Measurements from ENCODE around the gene WNK1.
A peak's percentile ranks its signal among the peaks of the same experiment; 100 is the strongest.

WNK1 gene

DNA sequence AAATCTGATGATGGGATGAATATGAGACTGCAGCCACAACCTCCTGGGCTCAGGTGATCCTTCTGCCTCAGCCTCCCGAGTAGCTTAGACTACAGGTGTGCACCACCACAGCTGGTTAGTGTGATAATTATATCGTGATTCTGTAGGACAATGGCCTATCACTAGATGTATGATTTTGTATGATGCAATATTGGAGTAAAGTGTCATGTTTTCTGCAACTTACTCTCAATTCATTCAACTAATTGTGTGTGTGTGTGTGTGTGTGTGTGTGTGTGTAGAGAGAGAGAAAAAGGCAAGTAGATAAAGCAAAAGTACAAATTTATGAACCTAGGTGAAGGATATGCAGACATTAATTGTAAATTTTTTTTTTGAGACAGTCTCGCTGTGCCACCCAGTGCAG is 186.4 kb downstream of the WNK1 start:
- DNase-seq (ENCODE audit: low read depth) = no peak
- TF ChIP-seq, protein P1, sequence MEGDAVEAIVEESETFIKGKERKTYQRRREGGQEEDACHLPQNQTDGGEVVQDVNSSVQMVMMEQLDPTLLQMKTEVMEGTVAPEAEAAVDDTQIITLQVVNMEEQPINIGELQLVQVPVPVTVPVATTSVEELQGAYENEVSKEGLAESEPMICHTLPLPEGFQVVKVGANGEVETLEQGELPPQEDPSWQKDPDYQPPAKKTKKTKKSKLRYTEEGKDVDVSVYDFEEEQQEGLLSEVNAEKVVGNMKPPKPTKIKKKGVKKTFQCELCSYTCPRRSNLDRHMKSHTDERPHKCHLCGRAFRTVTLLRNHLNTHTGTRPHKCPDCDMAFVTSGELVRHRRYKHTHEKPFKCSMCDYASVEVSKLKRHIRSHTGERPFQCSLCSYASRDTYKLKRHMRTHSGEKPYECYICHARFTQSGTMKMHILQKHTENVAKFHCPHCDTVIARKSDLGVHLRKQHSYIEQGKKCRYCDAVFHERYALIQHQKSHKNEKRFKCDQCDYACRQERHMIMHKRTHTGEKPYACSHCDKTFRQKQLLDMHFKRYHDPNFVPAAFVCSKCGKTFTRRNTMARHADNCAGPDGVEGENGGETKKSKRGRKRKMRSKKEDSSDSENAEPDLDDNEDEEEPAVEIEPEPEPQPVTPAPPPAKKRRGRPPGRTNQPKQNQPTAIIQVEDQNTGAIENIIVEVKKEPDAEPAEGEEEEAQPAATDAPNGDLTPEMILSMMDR (IDR thresholded peaks at IDR 0.05; ENCODE audit: low read depth, low read length, missing control alignments) = no peak
- no peak overlapping the region for H3K4me3 ChIP-seq (ENCODE audit: low read depth, low read length)

DNA sequence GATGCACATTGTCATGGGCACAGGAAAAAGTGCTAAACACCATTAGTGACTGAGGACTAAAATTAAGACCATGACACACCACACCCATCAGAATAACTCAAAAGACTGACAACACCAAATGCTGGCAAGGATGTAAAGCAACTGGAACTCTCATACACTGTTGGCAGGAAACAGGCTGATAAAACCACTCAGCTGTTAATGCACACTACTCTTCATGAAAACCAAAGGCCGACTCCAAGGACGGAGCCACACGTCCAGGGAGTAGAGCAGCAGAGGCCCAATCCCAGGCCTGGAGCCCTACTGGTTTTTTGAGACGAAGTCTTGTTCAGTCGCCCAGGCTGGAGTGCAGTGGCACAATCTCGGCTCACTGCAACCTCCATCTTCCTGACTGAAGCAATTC is 190.7 kb downstream of the WNK1 start:
- no peak for DNase-seq (ENCODE audit: low read depth)

DNA sequence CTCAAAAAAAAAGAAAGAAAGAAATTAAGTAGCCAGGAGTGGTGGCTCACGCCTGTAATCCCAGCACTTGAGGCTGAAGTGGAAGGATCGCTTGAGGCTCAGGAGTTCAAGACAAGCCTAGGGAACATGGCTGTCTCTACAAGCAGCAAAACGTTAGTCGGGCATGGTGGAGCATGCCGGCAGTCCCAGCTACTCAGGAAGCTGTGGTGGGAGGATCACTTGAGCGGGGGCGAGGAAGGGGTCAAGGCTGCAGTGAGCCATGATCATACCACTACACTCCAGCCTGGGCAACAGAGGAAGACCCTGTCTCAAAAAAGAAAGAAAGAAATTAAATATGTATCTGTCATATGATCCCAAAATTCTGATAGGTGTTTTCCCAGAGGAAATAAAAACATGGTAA is 191.8 kb downstream of the WNK1 start:
- TF ChIP-seq, protein P1 (IDR thresholded peaks at IDR 0.05; ENCODE audit: low read depth, low read length, missing control alignments) = no peak
- DNase-seq (ENCODE audit: low read depth) = no peak
- no peak overlapping the region for H3K4me3 ChIP-seq (ENCODE audit: low read depth, low read length)

More for the DNA sequence above, 190.7 kb downstream of the WNK1 start:
- TF ChIP-seq, protein P1 (IDR thresholded peaks at IDR 0.05; ENCODE audit: low read depth, low read length, missing control alignments) = no peak
- H3K4me3 ChIP-seq (ENCODE audit: low read depth, low read length) = no peak overlapping the region

DNA sequence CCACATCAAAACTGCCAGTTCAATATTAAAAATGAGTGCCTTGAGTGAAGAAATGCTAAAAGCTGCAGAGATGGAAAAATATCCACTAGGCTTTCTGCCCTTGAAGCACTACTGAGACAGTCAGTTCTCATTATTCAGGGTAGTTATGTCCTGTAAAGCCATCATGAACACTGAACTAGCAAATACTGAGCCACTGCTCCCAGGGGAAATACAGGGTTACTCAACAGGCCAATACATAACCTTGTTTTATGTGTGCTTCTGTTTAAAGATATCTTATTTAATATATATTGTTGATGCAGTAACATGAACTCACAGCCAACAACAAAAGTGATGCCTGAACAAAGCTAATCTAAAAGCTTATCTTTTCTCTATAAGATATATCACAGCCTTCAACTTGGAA is 193.8 kb downstream of the WNK1 start:
- TF ChIP-seq, protein P1 (IDR thresholded peaks at IDR 0.05; ENCODE audit: low read depth, low read length, missing control alignments) = no peak
- H3K4me3 ChIP-seq (ENCODE audit: low read depth, low read length) = no peak overlapping the region
- DNase-seq (ENCODE audit: low read depth) = no peak

DNA sequence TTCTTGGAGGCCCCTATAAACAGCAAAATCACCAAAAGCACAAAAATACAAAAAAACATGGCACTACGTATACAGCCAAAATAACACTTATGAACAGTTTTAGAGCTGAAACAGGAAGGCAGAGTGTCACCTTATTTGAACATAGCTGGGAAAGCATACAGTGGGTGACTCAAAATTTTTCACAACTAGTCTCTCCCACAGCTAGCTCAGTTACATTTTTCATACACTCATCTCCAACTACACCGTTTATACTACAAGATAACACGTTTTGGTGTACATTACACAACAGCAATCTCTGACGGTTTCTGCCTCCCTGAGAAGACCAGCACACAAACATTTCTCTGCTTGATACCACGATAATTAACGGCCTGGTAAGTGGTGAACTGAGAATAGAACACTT is 194.3 kb downstream of the WNK1 start:
- no peak for DNase-seq (ENCODE audit: low read depth)
- TF ChIP-seq, protein P1 (IDR thresholded peaks at IDR 0.05; ENCODE audit: low read depth, low read length, missing control alignments) = no peak
- H3K4me3 ChIP-seq (ENCODE audit: low read depth, low read length) = no peak overlapping the region

DNA sequence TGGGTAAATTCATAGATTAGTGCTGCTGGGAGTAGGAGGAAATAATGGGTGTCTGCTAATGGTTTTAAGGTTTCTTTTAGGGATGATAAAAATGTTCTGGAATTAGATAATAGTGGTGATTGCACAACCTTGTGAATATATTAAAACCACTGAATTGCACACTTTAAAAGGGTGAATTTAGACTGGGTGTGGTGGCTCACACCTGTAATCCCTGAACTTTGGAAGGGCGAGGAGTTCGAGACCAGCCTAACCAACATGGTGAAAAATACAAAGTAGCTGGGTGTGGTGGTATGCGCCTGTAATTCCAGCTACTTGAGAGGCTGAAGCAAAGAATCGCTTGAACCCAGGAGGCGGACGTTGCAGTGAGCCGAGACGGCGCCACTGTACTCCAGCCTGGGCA is 195.9 kb downstream of the WNK1 start:
- peak overlapping the region; percentile 85 for H3K4me3 ChIP-seq (ENCODE audit: low read depth, low read length)
- DNase-seq (ENCODE audit: low read depth) = no peak
- TF ChIP-seq, protein P1 (IDR thresholded peaks at IDR 0.05; ENCODE audit: low read depth, low read length, missing control alignments) = no peak

DNA sequence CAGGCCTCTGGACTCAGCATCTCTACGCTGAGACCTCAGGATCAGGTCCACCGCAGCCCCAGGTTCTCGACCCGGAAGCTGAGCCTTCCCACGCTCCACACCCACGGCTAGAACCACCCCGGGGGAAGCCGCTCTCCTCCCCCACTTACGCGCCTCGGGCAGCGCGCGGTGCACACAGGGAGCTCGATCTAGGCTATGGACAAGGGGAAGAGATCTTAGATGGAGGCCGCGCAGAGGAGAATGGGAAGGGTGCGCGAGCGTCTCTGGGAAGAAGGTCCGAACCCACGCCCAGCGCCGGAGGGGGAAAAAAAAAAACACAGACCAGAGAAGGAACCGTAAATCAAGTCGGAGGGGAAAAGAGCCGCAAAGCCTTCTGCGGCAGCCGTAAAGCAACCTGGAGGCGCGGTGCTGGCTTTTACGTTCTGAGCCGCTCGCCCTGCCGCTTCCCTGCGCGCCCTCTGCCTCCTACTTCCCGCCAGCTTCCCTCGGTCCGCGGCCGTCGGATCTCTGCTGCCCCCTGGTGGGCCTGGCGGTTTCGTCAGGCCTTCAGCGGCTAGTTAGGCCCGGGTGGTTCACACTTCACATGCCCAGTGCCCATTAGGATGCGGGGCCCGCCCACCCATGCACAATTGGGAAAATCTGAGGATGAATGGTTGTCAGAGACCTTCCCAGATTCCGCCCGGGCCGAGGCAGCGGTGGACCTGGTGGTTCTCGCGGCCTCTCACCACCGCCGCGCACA is 197.2 kb downstream of the WNK1 start, which contains the start of gene RAD52:
Gene RAD52 (minus strand): TSS at position 242 of the 739 bp plus-strand sequence. CDS start 16,636 bp downstream, outside the sequence.
- peak; percentile 97 for DNase-seq (ENCODE audit: low read depth)
- peak within 1 kb of the TSS; percentile 85 for H3K4me3 ChIP-seq (ENCODE audit: low read depth, low read length)
- TF ChIP-seq, protein P1 (IDR thresholded peaks at IDR 0.05; ENCODE audit: low read depth, low read length, missing control alignments) = peak; percentile 81

Data from GM12864 (cell line).